IPS-20b (cell line): ENCODE data around the gene VMO1.

Experiments
- H3K27ac ChIP-seq: one replicate; pipeline ENCODE4 v1.5.1; 2013; ENCODE audit warnings: low read length
- H3K27me3 ChIP-seq: 2 replicates; pipeline ENCODE4 v1.6.1; 2013; ENCODE audit warnings: mild to moderate bottlenecking, low read length, inconsistent platforms; ENCODE audit not compliant: insufficient read depth
- H3K36me3 ChIP-seq: 2 replicates; pipeline ENCODE4 v1.6.1; 2013; ENCODE audit warnings: low read depth, mild to moderate bottlenecking, inconsistent platforms, low read length, moderate library complexity; ENCODE audit not compliant: insufficient read depth
- H3K4me1 ChIP-seq: 2 replicates; pipeline ENCODE4 v1.6.1; 2013; ENCODE audit warnings: mild to moderate bottlenecking, control low read depth, inconsistent platforms, low read length, moderate library complexity; ENCODE audit not compliant: insufficient read depth
- H3K4me3 ChIP-seq: 2 replicates; pipeline ENCODE4 v1.5.1; 2013; ENCODE audit warnings: mild to moderate bottlenecking, low read length, inconsistent platforms
- H3K9ac ChIP-seq: 2 replicates; pipeline ENCODE4 v1.6.1; 2013; ENCODE audit warnings: low read depth, mild to moderate bottlenecking, inconsistent platforms, low read length, moderate library complexity
- H3K9me3 ChIP-seq: 2 replicates; pipeline ENCODE4 v1.6.1; 2013; ENCODE audit warnings: mild to moderate bottlenecking, low read depth, low read length, inconsistent platforms; ENCODE audit not compliant: insufficient read depth

The VMO1 gene

DNA sequence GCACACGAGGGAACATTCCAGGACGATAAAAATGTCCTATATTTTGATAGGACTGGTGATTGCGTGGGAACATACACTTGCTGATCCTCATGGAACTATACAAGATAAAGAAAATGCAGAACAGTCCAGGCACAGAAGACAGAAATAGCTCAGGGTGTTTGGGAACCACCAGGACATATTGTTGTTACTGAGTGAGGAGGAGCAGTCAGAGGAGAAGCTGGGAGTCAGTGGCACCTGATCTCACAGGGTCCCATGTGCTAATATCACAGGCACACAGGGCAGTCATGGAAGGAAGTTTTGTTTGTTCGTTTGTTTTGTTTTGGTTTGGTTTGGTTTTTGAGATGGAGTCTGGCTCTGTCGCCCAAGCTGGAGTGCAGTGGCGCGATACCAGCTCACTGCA lies 26.5 kb upstream of the VMO1 start:
- Histone ChIP-seq H3K27me3 (no peaks in the 10 kb centered on the region), H3K9ac (no peak overlapping the region), H3K9me3 (no peaks in the 10 kb centered on the region), H3K27ac (no peak overlapping the region), H3K4me3 (no peak overlapping the region), H3K36me3 (peaks cover 54% of the 10 kb centered on the region), H3K4me1 (no peaks in the 10 kb centered on the region)

DNA sequence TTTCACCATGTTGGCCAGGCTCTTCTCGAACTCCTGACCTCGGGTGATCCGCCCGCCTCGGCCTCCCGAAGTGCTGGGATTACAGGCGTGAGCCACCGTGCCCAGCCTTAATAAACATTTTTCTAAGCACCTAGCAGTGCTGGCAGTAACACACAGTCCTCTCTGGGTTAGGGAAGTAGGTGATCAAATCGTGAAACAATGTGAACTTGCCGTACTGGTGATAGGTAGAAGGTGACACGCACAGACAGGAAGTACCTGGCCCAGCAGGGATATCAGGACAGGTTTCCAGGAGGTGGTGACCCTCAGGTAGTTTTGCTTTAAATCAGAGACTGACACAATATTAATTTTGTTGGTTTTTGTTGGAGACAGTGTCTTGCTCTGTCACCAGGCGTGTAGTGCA lies 25.3 kb upstream of the VMO1 start:
- Histone ChIP-seq H3K4me3 (no peak overlapping the region), H3K36me3 (peaks cover 43% of the 10 kb centered on the region), H3K4me1 (no peaks in the 10 kb centered on the region), H3K27ac (no peak overlapping the region), H3K9me3 (no peaks in the 10 kb centered on the region), H3K27me3 (no peaks in the 10 kb centered on the region), H3K9ac (no peak overlapping the region)

DNA sequence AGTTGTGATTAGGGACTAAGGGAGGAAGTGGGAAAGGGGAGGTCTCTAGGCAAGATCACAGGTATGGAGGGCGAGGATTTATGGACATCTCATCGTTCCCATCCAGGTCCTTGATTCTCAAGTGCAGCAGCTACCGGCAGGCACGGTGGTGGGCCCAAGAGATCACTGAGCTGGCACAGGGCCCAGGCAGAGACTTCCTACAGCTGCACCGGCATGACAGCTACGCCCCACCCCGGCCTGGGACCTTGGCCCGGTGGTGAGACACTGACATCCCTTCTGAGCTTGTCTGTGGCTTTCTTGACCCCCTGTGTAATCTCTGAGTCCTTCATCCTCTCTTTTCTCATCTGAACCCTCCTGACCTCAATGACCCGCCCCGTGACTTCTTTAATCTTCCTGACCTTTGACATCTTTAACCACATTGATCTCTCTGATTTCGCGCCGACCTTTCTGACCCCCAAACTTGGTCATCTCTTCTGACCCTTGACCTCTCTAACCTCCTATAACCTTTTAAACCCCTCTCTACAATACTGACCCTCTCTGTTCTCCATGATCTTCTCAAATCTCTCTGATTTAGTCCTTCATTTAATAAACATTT lies 24.6 kb upstream of the VMO1 start:
- no peak overlapping the region for H3K4me3 ChIP-seq
- no peak overlapping the region for H3K27ac ChIP-seq
- no peak overlapping the region for H3K9ac ChIP-seq
- no peaks in the 10 kb centered on the region for H3K9me3 ChIP-seq
- peaks cover 4% of the 10 kb centered on the region; the same call in 1 of the 2 replicates for H3K4me1 ChIP-seq
- no peaks in the 10 kb centered on the region; the same call in 1 of the 2 replicates for H3K27me3 ChIP-seq
- peaks cover 36% of the 10 kb centered on the region for H3K36me3 ChIP-seq

DNA sequence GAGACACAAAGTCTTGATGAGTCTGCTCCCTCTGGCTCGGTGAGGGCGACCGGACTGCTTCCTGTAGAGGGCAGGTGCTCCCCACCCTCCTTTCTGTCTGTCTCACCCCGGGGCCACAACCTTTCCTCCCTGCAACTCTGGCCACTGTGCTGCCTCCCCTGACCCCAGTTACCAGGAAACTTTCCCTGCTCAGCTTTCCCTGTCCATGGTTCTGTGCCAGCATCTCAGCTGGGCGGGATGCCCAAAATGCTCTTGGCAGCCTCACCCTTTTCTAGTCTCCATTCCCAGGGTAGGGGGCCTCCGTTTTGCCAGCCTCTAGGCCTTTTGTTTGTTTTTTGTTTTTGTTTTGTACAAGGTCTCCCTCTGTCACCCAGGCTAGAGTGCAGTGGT lies 22.2 kb upstream of the VMO1 start:
- H3K27me3 ChIP-seq = no peaks in the 10 kb centered on the region; the same call in 1 of the 2 replicates
- peaks cover 4% of the 10 kb centered on the region; the same call in 1 of the 2 replicates for H3K4me1 ChIP-seq
- no peak overlapping the region; the same call in 1 of the 2 replicates for H3K9ac ChIP-seq
- peaks cover 29% of the 10 kb centered on the region for H3K36me3 ChIP-seq
- H3K27ac ChIP-seq = no peak overlapping the region
- no peak overlapping the region for H3K4me3 ChIP-seq
- H3K9me3 ChIP-seq = no peaks in the 10 kb centered on the region

DNA sequence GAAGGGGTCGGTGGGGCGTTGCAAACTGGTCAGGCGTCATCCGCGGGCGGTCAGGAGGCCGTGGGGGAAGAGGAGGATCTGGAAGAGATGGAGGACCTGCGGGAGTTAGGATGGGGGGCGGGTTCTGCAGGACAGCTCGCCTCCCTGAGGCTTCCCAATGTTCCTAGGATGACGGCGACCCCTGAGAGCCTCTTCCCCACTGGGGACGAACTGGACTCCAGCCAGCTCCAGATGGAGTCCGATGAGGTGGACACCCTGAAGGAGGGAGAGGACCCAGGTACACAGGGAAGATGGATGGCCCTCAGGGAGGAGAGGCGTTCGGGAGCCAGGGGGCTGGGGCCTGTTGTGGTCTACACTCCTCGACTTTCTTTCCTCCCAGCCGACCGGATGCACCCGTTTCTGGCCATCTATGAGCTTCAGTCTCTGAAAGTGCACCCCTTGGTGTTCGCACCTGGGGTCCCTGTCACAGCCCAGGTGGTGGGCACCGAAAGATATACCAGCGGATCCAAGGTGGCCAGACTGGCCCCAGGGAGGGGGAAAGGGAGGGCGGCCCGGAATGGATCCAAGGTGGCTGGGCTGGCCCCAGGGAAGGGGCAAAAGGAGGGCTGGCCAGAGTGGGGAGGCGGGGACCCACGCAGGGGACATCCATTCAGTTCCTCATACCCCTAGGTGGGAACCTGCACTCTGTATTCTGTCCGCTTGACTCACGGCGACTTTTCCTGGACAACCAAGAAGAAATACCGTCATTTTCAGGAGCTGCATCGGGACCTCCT lies 21.6 kb upstream of the VMO1 start:
- Histone ChIP-seq H3K9me3 (no peaks in the 10 kb centered on the region), H3K36me3 (peaks cover 29% of the 10 kb centered on the region), H3K27ac (no peak overlapping the region), H3K4me3 (peak overlapping the region; percentile 77), H3K27me3 (no peaks in the 10 kb centered on the region; the same call in 1 of the 2 replicates), H3K9ac (peak overlapping the region; percentile 69; the same call in 1 of the 2 replicates), H3K4me1 (peaks cover 4% of the 10 kb centered on the region; the same call in 1 of the 2 replicates)

DNA sequence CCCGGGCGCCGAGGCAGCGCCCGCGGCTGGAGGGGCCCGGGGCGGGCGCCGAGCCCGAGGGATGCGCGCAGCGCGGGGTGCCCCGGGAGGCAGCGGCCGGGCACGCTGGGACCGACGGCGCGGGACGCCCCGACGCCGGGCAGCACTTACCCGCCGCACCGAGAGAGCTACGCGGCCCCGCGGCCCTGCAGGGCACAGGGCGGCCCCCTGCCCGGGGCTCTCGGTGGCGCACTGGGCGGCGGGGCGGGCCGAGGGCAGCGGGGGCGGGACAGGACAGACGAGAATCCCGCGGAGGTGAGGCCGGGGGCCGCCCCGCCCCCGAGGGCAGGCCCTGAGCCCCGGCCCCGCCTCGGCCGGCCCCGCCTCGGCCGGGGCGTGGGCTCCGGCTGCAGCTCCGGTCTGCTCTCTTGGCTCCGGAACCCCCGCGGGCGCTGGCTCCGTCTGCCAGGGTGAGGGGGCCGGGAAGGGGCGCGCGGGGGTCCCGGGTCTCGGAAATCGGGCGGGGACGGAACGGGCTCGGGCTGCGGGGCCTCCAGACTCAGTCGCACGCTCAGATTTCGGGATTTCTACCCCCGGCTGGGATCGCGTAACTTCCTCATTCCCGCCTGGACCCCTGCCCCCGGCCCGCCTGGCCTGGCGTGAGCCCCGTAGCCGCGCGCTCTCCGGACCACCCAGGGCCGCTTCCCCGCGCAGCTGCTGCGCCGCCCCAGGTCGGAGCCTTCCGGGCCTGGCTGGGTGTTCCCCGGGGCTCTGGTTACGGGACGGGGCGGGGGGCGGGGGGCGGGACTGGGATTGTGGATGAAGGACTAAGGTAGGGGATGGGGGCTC lies 20.8 kb upstream of the VMO1 start, which contains the start of gene PLD2:
TSS of gene PLD2 (plus strand) at position 376 of the 828 bp plus-strand sequence. CDS start 621 bp downstream, outside the sequence.
- H3K36me3 ChIP-seq = peaks cover 29% of the 10 kb centered on the region
- H3K4me1 ChIP-seq = peaks cover 4% of the 10 kb centered on the region; the same call in 1 of the 2 replicates
- H3K27me3 ChIP-seq = no peaks in the 10 kb centered on the region; the same call in 1 of the 2 replicates
- H3K4me3 ChIP-seq = peak within 1 kb of the TSS; percentile 77
- H3K9ac ChIP-seq = peak within 1 kb of the TSS; percentile 69
- H3K27ac ChIP-seq = no peak within 1 kb of the TSS
- no peaks in the 10 kb centered on the region for H3K9me3 ChIP-seq

DNA sequence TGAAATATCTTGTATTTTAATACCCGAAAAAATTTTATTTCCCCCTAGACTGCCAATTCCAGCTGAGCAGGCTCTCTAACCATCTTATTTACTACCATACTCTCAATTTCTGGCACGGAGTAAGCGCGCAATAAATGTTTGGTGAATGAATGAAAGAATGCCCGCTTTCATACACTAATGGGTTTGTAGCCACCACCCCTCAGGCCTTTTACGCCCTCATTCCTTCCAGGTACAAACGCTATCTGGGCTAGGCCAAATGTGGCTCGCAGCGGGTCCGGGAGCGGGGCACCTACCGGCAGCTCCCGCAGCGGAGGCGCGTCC lies 20.3 kb upstream of the VMO1 start:
- Histone ChIP-seq H3K9me3 (no peaks in the 10 kb centered on the region), H3K27me3 (no peaks in the 10 kb centered on the region; the same call in 1 of the 2 replicates), H3K27ac (no peak overlapping the region), H3K4me3 (peak overlapping the region; percentile 77), H3K4me1 (peaks cover 4% of the 10 kb centered on the region; the same call in 1 of the 2 replicates), H3K36me3 (peaks cover 26% of the 10 kb centered on the region), H3K9ac (peak overlapping the region; percentile 49; the same call in 1 of the 2 replicates)

DNA sequence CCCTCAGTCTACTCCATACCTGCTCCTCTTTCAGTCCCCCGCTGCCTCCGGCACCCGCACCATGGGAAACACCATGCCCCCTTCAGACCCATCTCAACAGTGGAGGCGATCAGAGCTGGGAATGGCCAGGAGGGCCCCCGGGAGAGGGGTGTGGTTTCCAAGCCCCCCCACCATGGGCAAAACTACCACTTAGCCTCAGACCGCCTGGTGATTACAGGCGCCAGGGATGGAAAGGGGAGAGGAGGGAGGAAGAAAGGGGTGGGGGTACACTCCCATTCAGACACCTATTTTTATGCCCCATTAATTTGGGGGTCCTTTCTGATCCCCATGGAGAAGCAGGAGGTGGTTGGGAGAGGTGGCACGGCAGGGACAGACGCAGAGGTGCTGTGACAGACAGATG lies 16.1 kb upstream of the VMO1 start, which contains the start of gene C17orf114:
TSS of gene C17orf114 (minus strand) at position 101 of the 400 bp plus-strand sequence.
- Histone ChIP-seq H3K36me3 (peaks cover 18% of the 10 kb centered on the region), H3K27ac (no peak within 1 kb of the TSS), H3K27me3 (no peaks in the 10 kb centered on the region; the same call in 1 of the 2 replicates), H3K9me3 (no peaks in the 10 kb centered on the region), H3K4me1 (peaks cover 4% of the 10 kb centered on the region; the same call in 1 of the 2 replicates), H3K4me3 (no peak within 1 kb of the TSS), H3K9ac (no peak within 1 kb of the TSS)

DNA sequence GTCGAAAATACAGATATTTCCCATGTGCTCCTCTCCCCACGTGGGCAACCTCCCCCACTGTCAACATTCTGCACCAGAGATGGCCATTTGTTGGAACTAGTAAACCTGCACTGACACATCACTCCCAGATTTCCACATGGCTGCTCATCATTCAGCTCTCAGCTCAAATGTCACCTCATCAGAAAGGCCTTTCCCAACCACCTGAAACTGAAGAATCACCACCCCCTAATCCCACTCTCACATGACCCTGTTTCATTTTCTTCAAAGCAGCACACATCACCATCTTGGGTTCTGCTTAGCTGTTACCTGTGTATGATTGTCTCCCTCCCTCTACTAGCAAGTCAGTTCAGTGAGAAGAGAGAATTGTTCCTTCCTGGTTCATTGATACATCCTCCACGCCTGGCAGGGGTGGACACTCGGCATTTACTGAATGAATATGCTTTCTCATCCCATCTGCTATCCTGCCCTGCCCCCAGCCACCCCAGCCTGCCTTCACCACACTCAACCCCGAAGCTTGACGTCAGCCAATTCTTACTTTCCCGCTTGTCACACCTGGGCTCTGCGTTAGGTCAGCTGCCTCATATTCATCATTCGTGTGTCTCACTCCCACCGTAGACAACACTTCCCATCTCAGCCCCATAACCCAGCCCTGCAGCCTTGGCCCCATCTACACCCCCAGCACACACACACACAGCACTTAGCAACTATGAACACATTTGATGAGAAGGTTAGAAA lies 14.5 kb upstream of the VMO1 start:
- H3K27ac ChIP-seq = no peak overlapping the region
- H3K9me3 ChIP-seq = no peaks in the 10 kb centered on the region
- H3K36me3 ChIP-seq = peaks cover 20% of the 10 kb centered on the region
- H3K9ac ChIP-seq = no peak overlapping the region
- H3K4me3 ChIP-seq = no peak overlapping the region
- no peaks in the 10 kb centered on the region for H3K27me3 ChIP-seq
- H3K4me1 ChIP-seq = no peaks in the 10 kb centered on the region

DNA sequence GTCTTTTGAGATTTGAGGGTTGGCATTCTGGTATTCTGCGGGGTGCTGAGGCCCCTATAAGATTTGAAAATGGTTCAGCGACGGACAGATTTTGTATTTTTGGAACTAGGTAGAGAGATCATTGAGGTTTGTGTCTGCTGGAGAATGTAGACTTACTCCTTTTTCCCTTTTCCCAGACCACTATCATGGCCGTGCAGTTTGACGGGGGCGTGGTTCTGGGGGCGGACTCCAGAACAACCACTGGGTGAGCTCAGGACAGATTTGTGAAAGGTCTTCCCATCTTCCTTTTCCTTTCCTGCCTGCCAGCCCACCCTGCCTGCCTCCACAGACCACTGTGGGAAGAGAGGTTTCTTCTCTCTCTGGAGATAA lies 10.4 kb upstream of the VMO1 start:
- H3K9me3 ChIP-seq = no peaks in the 10 kb centered on the region
- peak overlapping the region; percentile 98 for H3K4me3 ChIP-seq
- H3K27me3 ChIP-seq = peaks cover 12% of the 10 kb centered on the region; the same call in 1 of the 2 replicates
- peaks cover 20% of the 10 kb centered on the region for H3K36me3 ChIP-seq
- H3K27ac ChIP-seq = peak overlapping the region; percentile 65
- H3K9ac ChIP-seq = peak overlapping the region; percentile 97
- no peaks in the 10 kb centered on the region for H3K4me1 ChIP-seq

DNA sequence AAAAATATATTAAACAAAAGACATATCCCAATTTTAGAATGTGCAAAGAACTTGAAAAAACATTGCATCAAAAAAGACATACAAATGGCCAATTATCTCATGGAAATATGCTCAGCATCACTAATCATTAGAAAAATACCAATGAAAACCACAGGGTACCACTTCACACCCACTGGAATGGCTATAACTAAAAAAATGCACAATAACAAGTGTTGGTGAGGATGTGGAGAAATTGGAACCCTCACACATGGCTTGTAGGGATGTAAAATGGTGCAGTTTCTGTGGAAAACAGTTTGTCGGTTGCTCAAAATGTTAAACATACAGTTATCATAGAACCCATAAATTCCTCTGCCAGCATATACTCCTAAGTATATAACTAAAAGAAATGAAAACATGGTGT lies 9.0 kb upstream of the VMO1 start:
- Histone ChIP-seq H3K9me3 (no peaks in the 10 kb centered on the region), H3K27ac (no peak overlapping the region), H3K36me3 (peaks cover 20% of the 10 kb centered on the region), H3K27me3 (peaks cover 25% of the 10 kb centered on the region), H3K9ac (no peak overlapping the region), H3K4me3 (no peak overlapping the region), H3K4me1 (0 out of 2 replicates have a peak, but pooled peaks cover 3% of the 10 kb centered on the region)
